Skeletal muscle tissue (tissue), 4 donors: ENCODE results near the gene FAM120A. TPM values are rescaled to one million over a fixed set of nuclear protein-coding genes. Genes with fewer than 3 reads are reported as not detected.

ENCODE experiments used
- H3K27ac ChIP-seq: one replicate; pipeline ENCODE4 v1.7.0; 2013; ENCODE audit warnings: mild to moderate bottlenecking, low read depth, low read length, inconsistent platforms
- H3K27me3 ChIP-seq, 3 donors: one replicate each; pipeline ENCODE4 v1.7.0; 2013; ENCODE audit warnings: low read length in 3 of 3; ENCODE audit not compliant: control insufficient read depth in 3 of 3, insufficient read depth in 3 of 3
- H3K36me3 ChIP-seq, 3 donors: one replicate each; pipeline ENCODE4 v1.7.0; 2013; ENCODE audit warnings: low read length in 3 of 3; ENCODE audit not compliant: control insufficient read depth in 3 of 3, insufficient read depth in 3 of 3
- H3K4me1 ChIP-seq, 3 donors: one replicate each; pipeline ENCODE4 v1.7.0; 2013; ENCODE audit warnings: low read length in 3 of 3, mild to moderate bottlenecking in 3 of 3; ENCODE audit not compliant: control insufficient read depth in 3 of 3, insufficient read depth in 3 of 3
- H3K4me3 ChIP-seq, 3 donors: one replicate each; pipeline ENCODE4 v1.7.0; 2013; ENCODE audit warnings: low read length in 3 of 3
- H3K9ac ChIP-seq, 3 donors: one replicate each; pipeline ENCODE4 v1.7.0; 2013; ENCODE audit warnings: low read length in 3 of 3, mild to moderate bottlenecking in 3 of 3, moderate library complexity in 2 of 3, low read depth in 1 of 3
- H3K9me3 ChIP-seq, 3 donors: one replicate each; pipeline ENCODE4 v1.7.0; 2013; ENCODE audit warnings: low read length in 3 of 3; ENCODE audit not compliant: control insufficient read depth in 3 of 3
- total RNA-seq: library from RNA; depleted of rRNA; stranded (reverse); fragments of >200 nt; gene quantifications from one replicate; pipeline ENCODE4 v1.2.3, GENCODE V29; 2014
- donor health status: Osteomylitis.

Gene FAM120A
- total RNA-seq, 1 donor from 2014 or later: 111 TPM

GRCh38 chr9:93579711-93580516 lies 128.4 kb downstream of the FAM120A start:
- no peaks in the 10 kb centered on the region for H3K27me3 ChIP-seq
- H3K4me3 ChIP-seq: peak overlapping the region in 1 of 3 donors; percentile 13
- no peak overlapping the region for H3K27ac ChIP-seq
- no peaks in the 10 kb centered on the region for H3K9me3 ChIP-seq
- peak overlapping the region in 1 of 3 donors; percentile 8 for H3K9ac ChIP-seq
- peaks cover 46 to 62% (median 57%) of the 10 kb centered on the region in 3 donors for H3K4me1 ChIP-seq
- H3K36me3 ChIP-seq: no peaks in the 10 kb centered on the region

DNA sequence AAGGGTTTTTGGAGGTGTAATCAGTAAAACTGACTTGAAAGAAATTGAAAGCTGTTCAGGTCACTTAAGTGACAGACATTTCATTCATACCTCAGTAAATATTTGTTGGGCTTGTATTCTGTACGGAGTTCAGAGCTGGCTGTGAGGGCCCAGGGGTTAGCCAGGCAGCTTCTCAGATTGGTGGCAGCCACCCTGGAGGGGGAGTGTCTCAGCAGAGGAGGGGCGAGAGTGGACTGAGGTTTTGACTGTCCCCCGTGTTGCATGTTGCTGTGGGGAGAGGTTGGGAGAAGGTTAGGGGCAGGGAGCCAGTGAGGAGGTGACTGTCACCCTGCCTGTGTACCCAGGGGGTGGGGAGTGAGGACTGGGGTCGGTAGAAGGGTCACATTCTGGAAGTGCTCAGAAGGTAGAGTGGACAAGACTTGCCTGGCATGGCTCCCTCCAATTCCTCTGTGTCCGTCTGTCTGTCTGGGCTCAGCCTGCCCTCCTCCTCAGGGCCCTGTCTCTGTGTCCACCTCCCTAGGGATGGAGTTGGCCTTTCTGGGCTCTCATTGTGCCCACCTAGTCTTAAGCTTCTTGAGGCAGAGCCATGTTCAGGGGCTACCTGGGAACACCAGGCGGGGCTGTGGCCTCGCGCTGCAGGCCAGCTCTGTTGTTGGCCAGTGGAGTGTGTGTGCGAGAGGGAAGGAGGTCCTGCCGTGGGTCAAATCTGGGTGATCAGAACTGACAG lies 129.3 kb downstream of the FAM120A start:
- Histone ChIP-seq H3K4me3 (no peak overlapping the region), H3K9ac (peak overlapping the region in 1 of 3 donors; percentile 50), H3K36me3 (no peaks in the 10 kb centered on the region), H3K27ac (no peak overlapping the region), H3K27me3 (no peaks in the 10 kb centered on the region), H3K4me1 (peaks cover 43 to 62% (median 56%) of the 10 kb centered on the region in 3 donors), H3K9me3 (no peaks in the 10 kb centered on the region)

DNA sequence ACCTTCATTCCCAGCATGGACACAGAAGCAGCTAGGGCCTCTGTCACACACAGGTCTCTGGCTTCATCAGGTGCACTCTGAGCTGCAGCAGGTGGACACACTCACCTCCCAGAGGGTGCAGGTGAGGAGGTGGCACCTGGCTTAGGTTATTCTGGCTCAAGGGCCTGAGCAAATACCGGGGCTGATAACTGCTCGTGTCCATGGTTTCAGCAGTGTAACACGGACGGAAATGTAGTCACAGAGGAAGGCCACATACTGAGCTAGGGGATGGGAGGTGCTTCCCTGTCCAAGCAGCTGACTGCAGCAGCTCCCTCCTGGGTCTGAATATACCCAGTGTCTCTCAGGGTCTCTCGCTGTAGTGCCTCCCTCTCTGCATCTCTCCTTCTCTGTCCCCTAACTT lies 130.6 kb downstream of the FAM120A start:
- peak overlapping the region in 2 of 3 donors; percentile 3 to 16 for H3K9ac ChIP-seq
- peaks cover 55 to 75% (median 69%) of the 10 kb centered on the region in 3 donors for H3K4me1 ChIP-seq
- H3K27me3 ChIP-seq: no peaks in the 10 kb centered on the region
- H3K4me3 ChIP-seq: no peak overlapping the region
- H3K9me3 ChIP-seq: no peaks in the 10 kb centered on the region
- H3K36me3 ChIP-seq: no peaks in the 10 kb centered on the region
- no peak overlapping the region for H3K27ac ChIP-seq

GRCh38 chr9:93582550-93582949 lies 131.1 kb downstream of the FAM120A start:
- Histone ChIP-seq H3K4me3 (no peak overlapping the region), H3K9ac (peak overlapping the region in 1 of 3 donors; percentile 16), H3K4me1 (peaks cover 54 to 75% (median 70%) of the 10 kb centered on the region in 3 donors), H3K36me3 (no peaks in the 10 kb centered on the region), H3K27ac (no peak overlapping the region), H3K27me3 (no peaks in the 10 kb centered on the region), H3K9me3 (no peaks in the 10 kb centered on the region)

GRCh38 chr9:93585259-93585658 lies 133.8 kb downstream of the FAM120A start:
- Histone ChIP-seq H3K9ac (peak overlapping the region in 1 of 3 donors; percentile 1), H3K36me3 (no peaks in the 10 kb centered on the region), H3K4me1 (peaks cover 48 to 72% (median 66%) of the 10 kb centered on the region in 3 donors), H3K4me3 (no peak overlapping the region), H3K27ac (no peak overlapping the region), H3K27me3 (no peaks in the 10 kb centered on the region), H3K9me3 (no peaks in the 10 kb centered on the region)

DNA sequence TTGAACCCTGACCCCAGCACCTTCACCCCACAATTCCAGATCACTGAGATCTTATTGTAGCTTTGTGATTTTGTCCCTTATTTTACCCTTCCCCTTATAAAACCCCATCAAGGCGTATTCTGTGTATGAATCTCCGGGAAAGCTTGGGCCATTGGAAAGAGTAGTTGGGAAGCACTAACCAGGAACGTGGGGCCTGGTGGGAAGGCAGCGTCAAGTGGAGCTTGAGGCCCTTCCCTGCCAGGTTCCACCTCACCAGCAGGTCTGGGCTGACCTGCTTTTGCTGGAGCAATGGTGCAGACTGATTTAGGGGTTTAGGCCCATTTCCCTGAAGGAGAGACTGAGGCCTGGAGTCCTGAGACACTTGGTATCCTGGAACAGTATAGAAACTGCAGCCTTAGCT lies 134.2 kb downstream of the FAM120A start:
- no peaks in the 10 kb centered on the region for H3K9me3 ChIP-seq
- H3K4me1 ChIP-seq: peaks cover 46 to 72% (median 68%) of the 10 kb centered on the region in 3 donors
- peak overlapping the region in 2 of 3 donors; percentile 4 to 25 for H3K9ac ChIP-seq
- H3K4me3 ChIP-seq: no peak overlapping the region
- H3K27me3 ChIP-seq: no peaks in the 10 kb centered on the region
- H3K27ac ChIP-seq: no peak overlapping the region
- no peaks in the 10 kb centered on the region for H3K36me3 ChIP-seq

- H3K9me3 ChIP-seq: no peaks in the 10 kb centered on the region
- H3K9ac ChIP-seq: peak overlapping the region in 2 of 3 donors; percentile 4 to 45
- peaks cover 48 to 71% (median 67%) of the 10 kb centered on the region in 3 donors for H3K4me1 ChIP-seq
- H3K27me3 ChIP-seq: no peaks in the 10 kb centered on the region
- H3K36me3 ChIP-seq: no peaks in the 10 kb centered on the region
- H3K27ac ChIP-seq: no peak overlapping the region
- H3K4me3 ChIP-seq: peak overlapping the region in 1 of 3 donors; percentile 13
Measured at GRCh38 chr9:93586290-93587057, 135.0 kb downstream of the FAM120A start.

- Histone ChIP-seq H3K27ac (no peak overlapping the region), H3K36me3 (no peaks in the 10 kb centered on the region), H3K9ac (no peak overlapping the region), H3K4me3 (no peak overlapping the region), H3K27me3 (no peaks in the 10 kb centered on the region), H3K9me3 (no peaks in the 10 kb centered on the region), H3K4me1 (peaks cover 49 to 67% (median 66%) of the 10 kb centered on the region in 3 donors)
Measured at GRCh38 chr9:93587284-93587650, 135.8 kb downstream of the FAM120A start.

DNA sequence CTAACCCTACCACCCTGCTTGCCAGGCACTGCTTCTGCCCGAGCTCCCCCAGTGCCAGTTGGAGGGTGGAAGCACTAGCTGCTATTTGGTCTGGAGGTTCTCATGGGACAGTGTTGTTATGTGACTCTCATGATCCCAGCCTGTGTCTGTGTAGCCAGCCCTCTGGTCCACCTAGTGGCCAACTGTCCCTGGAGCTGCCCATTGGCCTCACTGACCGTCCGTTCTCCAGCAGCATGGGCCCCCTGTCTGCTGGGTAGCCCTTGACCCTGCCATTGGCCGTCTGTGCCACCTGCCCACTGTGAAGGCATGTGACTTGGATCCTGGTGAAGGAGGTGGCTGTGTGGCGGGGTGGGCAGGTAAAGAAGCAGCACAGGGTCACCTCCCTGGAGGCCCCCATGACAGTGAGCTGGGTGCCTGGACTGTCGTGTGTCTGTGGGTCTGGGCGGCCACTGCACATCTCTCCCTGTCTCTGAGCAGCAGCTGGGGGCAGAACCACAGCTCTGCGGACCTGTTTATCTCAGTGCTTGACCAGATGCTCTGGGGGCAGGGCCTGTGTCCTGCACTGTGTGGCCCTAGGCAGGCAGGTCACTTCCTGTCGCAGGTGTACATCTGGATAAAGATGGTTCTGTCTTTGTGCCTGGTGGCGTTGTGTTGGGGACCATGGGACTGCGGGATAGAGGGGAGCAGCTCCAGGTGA lies 136.3 kb downstream of the FAM120A start:
- Histone ChIP-seq H3K27me3 (no peaks in the 10 kb centered on the region), H3K27ac (no peak overlapping the region), H3K9ac (no peak overlapping the region), H3K36me3 (no peaks in the 10 kb centered on the region), H3K9me3 (no peaks in the 10 kb centered on the region), H3K4me1 (peaks cover 50 to 68% (median 68%) of the 10 kb centered on the region in 3 donors), H3K4me3 (no peak overlapping the region)
